ENCODE results near the gene C4orf54. TPM values are rescaled to one million over a fixed set of nuclear protein-coding genes. Genes with fewer than 3 reads are reported as not detected.

The C4orf54 gene
- total RNA-seq, 1 donor from 2014 or later: 0.77 TPM

GRCh38 chr4:99653916-99654315 lies 3.7 kb downstream of the C4orf54 start:
- DNase-seq (no peak), ATAC-seq (no peak)
- intact Hi-C loops (cut with micrococcal nuclease): no loop called here

DNA sequence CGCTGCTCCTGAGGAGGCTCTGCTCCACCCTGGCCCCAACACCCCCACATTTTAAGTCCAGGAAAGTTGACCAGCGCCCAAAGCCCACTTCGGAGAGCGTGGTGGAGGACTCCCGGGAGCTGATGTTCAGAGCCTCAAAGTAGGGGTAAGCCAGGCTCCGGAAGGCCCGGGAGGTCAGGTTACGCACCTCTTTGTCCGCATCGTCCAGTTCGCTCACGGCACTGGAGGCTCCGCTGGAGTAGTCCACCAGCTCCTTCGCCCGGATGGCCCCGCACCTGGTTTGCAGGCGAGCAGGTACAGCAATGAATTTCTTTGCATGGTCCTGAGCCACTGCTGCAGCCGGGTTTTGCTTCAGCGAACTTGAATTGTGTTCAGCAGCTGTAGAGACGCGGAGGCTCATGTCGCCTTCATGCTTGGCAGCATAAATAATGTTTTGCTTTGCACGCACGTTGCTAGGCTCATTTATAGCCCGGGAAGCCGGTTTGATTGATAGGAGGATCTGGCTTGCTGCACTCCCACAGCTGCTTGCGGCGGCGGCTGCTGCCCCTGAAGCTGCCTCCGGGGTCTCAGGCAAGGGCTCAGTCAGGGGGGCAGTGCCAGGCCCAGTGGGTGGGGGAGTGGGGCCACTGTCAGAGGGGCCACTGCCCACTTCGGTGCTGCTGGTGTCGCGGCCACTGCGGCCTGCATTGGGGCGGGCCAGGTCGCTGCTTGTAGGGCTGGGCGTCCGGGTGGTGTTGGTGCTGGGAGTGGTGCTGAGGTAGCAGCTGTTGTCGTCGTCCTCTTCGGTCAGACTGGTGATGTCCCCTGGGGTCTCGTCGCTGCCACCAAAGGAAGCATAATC lies 4.8 kb downstream of the C4orf54 start:
- intact Hi-C loops (cut with micrococcal nuclease): no loop called here

DNA sequence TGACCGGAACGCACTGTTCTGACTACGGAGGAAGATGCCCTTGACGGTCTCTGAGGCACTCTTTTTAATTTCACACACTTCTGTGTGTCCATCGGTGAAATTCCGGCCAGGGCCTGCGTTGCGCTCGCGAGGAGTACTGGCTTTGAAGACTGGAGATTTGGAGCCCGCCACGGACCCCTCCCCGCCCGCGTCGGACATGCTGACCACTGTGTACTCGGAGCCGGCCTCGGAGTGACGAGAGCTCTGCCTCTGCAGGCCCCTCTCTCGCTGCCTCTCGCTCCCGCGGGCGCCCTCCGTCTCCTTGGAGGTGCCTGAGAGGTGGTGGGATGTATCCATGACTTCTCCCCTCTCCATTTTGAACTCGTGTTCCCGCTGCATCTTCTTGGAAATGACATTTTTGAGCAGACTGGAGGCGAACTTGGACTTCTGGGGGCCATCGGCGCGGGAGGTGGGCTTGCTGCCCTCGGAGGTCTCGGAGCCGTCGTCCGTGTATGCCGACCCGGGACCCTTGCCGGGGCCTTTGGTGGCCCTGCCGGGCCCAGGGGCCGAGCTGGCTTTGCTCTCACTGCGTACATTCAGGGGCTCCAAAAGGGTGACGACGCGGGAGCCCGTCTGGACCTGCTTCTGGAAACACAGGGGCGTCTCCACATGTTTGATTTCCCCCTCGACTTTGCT lies 5.7 kb downstream of the C4orf54 start:
- intact Hi-C loops (cut with micrococcal nuclease): no loop called here
- ATAC-seq: no peak
- DNase-seq: no peak

More for the DNA sequence above, 4.8 kb downstream of the C4orf54 start:
- no peak for DNase-seq
- no peak for ATAC-seq

DNA sequence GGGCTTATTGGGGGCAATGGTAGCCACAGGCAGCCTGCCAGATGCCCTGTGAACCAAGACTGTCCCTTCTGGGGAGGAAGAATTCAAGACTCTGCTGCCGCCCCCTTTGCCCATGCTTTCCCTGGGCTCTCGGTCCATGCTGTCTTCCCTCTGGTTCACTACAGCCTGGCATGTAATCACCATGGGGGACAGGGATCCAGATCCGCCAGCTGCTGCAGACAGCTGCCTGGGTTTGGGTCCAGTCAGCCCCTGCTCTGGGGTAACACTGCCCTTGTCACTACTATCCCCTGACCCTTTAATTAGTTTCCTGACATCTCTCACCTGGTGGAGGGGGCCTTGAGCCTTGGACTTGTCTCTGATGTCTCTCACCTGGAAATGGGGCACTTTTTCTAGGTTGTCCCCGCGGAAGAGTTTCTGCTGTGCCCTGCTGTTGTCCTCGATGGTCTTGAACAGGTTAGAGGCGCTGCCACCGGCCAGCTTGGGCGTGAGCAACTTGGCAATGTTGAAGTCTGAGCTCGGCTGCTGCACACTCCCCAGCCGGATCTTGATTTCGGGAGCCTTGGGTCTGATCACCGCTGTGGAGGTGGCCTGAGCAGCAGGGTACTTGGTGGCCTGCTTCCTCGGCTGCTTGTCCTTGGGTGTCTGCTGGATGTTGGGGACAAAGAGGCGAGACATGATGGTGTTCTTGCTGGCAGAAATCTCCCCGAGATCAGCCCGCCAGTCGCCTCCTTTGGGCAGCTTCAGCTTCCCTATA lies 6.4 kb downstream of the C4orf54 start:
- intact Hi-C loops (cut with micrococcal nuclease): no loop called here
- DNase-seq (no peak), ATAC-seq (no peak)

DNA sequence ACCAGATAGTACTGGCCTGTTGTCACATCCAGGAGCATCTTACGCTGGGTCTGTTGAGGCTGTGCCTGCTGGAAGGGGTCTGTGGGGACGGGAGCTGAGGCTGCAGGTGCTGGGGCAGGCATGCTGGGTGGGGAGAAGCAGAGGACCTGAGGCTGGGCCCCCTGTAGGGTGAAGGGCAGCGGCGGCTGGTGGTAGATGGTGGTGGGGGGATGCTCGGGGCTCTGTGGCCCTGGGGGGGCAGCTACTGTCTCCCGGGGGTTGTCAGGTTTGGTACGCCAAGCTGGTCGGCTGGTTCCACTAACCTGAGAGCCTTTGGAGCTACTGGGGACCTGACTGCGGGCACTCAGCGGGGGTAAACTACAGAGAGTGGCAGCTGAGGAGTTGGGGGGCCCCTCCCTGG lies 7.8 kb downstream of the C4orf54 start:
- intact Hi-C loops (cut with micrococcal nuclease): no loop called here
- no peak for ATAC-seq
- no peak for DNase-seq

GRCh38 chr4:99649208-99649607 lies 8.4 kb downstream of the C4orf54 start:
- DNase-seq: no peak
- no peak for ATAC-seq
- intact Hi-C loops (cut with micrococcal nuclease): no loop called here

DNA sequence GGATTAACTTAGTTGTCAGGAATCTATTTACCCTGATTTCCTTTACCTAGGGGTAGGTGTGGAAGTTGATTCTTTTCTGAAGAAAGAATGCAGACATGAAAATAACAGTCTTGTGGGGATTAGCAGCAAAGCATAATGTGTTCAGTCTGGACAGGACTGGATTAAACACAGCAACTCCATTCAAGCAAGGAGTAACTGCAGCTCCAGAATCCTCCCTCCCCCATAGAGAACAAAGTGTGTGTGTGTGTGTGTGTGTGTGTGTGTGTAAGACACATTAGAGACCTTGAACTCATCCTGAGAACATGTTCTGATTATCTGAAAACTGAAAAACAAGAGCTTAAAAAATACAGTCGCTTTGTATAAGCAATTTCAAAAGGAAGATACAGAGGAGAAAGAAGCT lies 9.3 kb downstream of the C4orf54 start:
- DNase-seq (no peak), ATAC-seq (no peak)
- intact Hi-C loops (cut with micrococcal nuclease): no loop called here

DNA sequence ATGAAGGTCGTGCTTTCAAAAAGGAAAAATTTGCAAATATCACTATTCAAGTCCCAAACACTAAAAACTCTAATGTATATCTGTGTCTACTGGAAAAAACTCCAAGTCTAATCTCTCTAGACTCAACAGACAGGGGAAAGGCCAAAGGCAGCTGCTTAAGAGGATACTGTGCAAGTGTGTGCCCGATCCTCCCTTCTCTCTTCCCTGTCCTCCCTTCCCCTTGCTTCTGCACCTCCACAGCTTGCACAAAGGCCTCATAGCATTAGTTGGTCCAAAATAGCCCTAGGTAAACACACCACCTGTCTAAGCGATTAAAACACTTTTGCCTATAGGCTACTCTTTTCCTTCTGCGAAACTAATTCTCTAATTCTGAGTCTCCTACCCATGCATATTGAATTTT lies 10.6 kb downstream of the C4orf54 start:
- ATAC-seq (no peak), DNase-seq (no peak)
- intact Hi-C loops (cut with micrococcal nuclease): no loop called here

GRCh38 chr4:99645638-99646037 lies 12.0 kb downstream of the C4orf54 start:
- ATAC-seq: no peak
- DNase-seq: no peak
- intact Hi-C loops (cut with micrococcal nuclease): no loop called here

DNA sequence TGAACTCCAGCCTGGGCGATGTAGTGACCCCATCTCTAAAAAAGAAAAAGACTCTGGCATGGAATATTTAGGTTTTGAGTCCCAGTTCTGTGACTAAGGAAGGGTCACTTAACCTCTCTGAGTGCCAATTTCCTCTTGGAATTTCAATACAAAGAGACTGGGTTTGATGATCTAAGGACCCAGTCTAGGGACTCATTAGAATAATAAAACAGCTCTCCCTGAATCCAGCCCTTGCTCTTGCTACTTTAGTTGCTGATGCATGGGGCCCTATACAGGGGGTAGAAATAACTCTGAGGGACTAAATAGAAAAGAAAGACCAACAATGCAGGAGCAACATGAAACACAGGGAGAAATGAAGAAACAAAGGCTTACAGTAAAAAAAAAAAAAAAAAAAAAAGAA lies 12.6 kb downstream of the C4orf54 start:
- DNase-seq: no peak
- intact Hi-C loops (cut with micrococcal nuclease): no loop called here
- no peak for ATAC-seq

- DNase-seq (no peak), ATAC-seq (no peak)
- intact Hi-C loops (cut with micrococcal nuclease): no loop called here
Measured at GRCh38 chr4:99644453-99644852, 13.2 kb downstream of the C4orf54 start.

GRCh38 chr4:99642725-99643489 lies 14.7 kb downstream of the C4orf54 start:
- DNase-seq (peak; percentile 84), ATAC-seq (peak; percentile 98)
- intact Hi-C loops (cut with micrococcal nuclease): no loop called here

DNA sequence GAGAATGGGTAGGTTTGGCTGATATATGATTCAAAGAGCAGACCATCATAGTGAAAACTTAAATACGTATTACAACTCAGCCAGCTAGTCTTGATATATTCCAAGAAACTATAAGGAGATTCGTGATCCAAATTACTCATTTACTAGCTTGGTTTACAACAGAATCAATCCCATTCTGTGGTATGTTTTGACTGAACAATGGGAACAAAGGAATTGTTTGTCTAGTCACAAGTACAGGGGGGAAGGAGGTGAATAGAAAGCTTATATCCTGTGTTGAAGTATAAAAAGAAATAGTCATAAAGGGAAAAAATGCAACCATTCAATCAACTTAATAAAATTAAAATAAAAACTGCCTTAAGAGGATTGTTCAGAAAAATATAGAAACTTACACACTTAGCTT lies 17.0 kb downstream of the C4orf54 start:
- ATAC-seq: no peak
- intact Hi-C loops (cut with micrococcal nuclease): no loop called here
- DNase-seq: no peak

DNA sequence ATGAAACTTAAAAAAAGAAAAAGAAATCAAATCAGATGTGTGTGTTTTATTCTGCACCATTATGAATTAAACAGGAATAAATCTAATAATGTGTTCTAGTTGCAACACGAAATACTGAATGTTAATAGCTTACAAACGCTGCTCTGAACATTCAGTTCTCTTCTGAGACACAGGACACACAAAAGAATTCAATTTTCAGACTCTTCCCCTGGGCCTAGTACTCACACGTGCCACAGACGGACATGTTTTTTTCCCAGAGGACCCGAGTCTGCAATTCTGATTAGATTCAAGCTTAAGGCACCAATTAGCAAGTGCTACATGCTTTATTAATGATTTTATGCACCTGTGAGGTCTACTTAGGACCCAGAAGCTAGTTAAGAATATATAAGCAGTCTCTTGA lies 20.5 kb downstream of the C4orf54 start:
- intact Hi-C loops (cut with micrococcal nuclease): no loop called here
- no peak for ATAC-seq
- no peak for DNase-seq

GRCh38 chr4:99636422-99636821 lies 21.2 kb downstream of the C4orf54 start:
- intact Hi-C loops (cut with micrococcal nuclease): no loop called here
- ATAC-seq (no peak), DNase-seq (no peak)

DNA sequence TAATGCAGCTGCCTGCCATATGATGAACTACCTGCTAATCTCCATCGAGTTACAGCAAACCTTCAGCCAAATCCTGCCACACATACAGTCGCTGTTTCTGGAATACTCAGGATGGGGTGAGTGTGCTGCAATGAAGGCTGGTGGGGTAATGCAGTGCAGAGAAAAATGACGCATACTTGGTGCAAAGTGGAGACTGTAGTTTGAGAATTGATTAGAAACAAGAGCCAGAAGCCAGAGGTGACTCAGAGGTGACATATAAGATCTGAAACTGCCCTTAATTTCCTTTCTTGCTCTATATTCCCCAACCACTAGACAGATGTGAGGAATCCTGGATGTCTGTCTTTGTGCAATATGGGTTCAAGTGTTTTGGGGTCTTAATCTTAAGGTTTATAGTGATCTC lies 22.0 kb downstream of the C4orf54 start:
- ATAC-seq (no peak), DNase-seq (no peak)
- intact Hi-C loops (cut with micrococcal nuclease): no loop called here

DNA sequence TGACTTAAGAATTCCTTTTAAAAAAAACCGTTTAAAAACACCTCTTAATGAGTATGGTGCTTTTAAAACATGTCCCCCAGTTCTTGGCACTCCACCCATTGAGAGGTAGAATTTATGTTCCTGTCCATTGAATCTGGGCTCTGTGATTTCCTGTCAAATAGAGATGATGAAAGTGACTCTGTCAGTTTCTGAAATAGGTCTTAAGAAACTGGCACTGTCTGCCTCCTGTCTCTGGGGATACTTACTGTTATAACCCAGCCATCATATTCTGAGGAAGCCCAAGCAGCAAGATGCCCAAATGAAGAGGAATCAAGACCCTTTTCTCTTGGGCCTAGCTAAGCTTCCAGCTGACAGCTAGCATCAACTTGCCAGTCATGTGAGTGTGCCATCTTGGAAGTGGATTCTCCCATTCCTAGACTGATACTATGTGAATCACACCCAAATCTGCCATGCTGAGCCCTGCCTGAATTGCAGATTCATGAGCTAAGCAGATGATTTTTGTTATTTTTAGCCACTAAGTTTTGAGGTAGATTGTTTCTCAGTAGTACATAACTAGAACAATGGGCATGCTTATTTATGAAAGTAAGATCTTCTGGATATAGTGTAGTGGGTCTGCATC lies 22.8 kb downstream of the C4orf54 start:
- intact Hi-C loops (cut with micrococcal nuclease): no loop called here
- ATAC-seq (no peak), DNase-seq (no peak)

- ATAC-seq (no peak), DNase-seq (no peak)
- intact Hi-C loops (cut with micrococcal nuclease): no loop called here
Measured at GRCh38 chr4:99633772-99634171, 23.9 kb downstream of the C4orf54 start.

DNA sequence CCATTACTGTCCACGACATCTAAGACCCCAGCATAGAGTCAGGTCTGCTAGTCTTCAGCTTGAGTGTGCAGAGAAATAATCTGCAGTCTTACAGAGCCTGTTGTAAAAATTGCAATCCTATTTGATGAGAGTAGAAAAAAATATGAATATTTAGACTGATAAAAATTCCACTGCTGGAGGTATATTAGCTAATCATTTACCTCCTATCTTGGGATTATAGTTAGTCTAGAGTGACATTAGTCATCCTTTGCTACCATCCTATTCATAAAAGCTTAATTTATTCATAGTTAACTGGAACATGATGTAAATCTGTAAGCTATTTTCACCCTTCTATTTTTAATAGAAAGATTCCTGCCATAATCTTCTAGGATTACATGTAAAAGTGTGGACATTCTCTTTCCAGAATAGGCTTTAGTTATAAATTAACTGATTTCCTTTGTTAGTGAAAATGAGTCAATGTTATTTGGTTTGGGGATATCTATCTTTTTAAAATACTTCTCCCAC lies 26.7 kb downstream of the C4orf54 start:
- ATAC-seq: no peak
- no peak for DNase-seq
- intact Hi-C loops (cut with micrococcal nuclease): no loop called here
